ENCODE results near the gene CLEC4M.
"Not testable (repeated sequence)": the region's sequence is repeated elsewhere in the genome, so short reads cannot be mapped to it uniquely, and the experiment has no call there.

The CLEC4M gene

DNA sequence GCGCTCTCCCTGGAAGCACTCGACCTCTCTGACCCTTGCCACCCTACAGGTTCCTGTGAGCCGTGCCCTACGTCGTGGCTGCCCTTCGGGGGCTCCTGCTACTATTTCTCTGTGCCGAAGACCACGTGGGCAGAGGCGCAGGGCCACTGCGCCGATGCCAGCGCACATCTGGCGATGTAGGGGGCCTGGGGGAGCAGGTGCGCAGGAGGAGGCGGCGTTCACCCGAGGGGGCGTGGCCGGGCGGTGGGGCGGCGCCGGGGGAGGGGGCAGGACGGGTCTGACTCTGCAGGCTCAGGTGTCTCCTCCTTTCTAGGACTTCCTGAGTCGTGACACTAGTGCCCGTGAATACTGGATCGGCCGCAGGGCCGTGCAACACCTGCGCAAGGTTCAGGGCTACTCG is 26.4 kb downstream of the CLEC4M start:
- peaks cover 6% of the 10 kb centered on the region; the same call in 1 of the 2 replicates for H3K9me3 ChIP-seq (ENCODE audit: insufficient read depth, low read length)
- H3K27me3 ChIP-seq (ENCODE audit: low read length), result no peaks in the 10 kb centered on the region
- H3K36me3 ChIP-seq (ENCODE audit: low read length), result no peaks in the 10 kb centered on the region
- no peaks in the 10 kb centered on the region for H3F3A ChIP-seq (ENCODE audit: insufficient read depth)
- TF ChIP-seq, protein P1, sequence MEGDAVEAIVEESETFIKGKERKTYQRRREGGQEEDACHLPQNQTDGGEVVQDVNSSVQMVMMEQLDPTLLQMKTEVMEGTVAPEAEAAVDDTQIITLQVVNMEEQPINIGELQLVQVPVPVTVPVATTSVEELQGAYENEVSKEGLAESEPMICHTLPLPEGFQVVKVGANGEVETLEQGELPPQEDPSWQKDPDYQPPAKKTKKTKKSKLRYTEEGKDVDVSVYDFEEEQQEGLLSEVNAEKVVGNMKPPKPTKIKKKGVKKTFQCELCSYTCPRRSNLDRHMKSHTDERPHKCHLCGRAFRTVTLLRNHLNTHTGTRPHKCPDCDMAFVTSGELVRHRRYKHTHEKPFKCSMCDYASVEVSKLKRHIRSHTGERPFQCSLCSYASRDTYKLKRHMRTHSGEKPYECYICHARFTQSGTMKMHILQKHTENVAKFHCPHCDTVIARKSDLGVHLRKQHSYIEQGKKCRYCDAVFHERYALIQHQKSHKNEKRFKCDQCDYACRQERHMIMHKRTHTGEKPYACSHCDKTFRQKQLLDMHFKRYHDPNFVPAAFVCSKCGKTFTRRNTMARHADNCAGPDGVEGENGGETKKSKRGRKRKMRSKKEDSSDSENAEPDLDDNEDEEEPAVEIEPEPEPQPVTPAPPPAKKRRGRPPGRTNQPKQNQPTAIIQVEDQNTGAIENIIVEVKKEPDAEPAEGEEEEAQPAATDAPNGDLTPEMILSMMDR (IDR thresholded peaks at IDR 0.05; ENCODE audit: insufficient read depth, low read length, poor library complexity, severe bottlenecking), result no peak
- TF ChIP-seq EZH2phosphoT487 (conservative IDR thresholded peaks at IDR 0.05; ENCODE audit: low read length), result no peak
- no peaks in the 10 kb centered on the region for H3K79me2 ChIP-seq (ENCODE audit: insufficient read depth, low read length)
- no peak overlapping the region for H3K4me3 ChIP-seq (ENCODE audit: insufficient read depth, low read length, poor library complexity, severe bottlenecking)
- no peak overlapping the region for H3K27ac ChIP-seq (ENCODE audit: low read depth, low read length)
- H3K4me2 ChIP-seq (ENCODE audit: low read depth, low read length, poor library complexity, severe bottlenecking), result no peak overlapping the region
- H3K9ac ChIP-seq (ENCODE audit: low read length), result no peak overlapping the region
- H4K20me1 ChIP-seq (ENCODE audit: low read depth, low read length), result no peaks in the 10 kb centered on the region
- H2AFZ ChIP-seq (ENCODE audit: low read depth, low read length, severe bottlenecking), result no peak overlapping the region
- H3K9me2 ChIP-seq (replicated peaks; ENCODE audit: insufficient read depth, low read length), result no peaks in the 10 kb centered on the region

DNA sequence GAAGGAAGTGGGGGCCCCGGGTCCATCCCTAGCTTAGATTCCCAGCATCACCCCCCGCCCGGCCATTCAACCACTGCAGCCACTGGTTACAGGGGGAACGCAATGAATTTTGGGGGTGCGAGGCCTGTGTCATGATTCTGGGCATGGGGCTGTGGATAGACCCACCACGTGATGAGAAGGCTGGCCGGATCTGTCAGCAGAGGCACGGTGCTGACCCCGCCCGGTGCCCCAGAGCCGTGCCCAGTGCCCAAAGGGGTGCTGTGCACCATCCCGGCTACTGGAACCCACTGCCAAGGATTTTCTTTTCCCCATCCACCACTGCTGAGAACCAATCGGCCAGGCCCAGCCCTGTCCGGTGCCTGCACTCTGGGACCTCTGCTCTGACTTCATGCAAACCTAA is 27.4 kb downstream of the CLEC4M start:
- Histone ChIP-seq H3K79me2 (ENCODE audit: insufficient read depth, low read length) (no peaks in the 10 kb centered on the region), H3K27ac (ENCODE audit: low read depth, low read length) (no peak overlapping the region), H3F3A (ENCODE audit: insufficient read depth) (no peaks in the 10 kb centered on the region), H3K9ac (ENCODE audit: low read length) (no peak overlapping the region), H3K4me3 (ENCODE audit: insufficient read depth, low read length, poor library complexity, severe bottlenecking) (no peak overlapping the region), H3K36me3 (ENCODE audit: low read length) (no peaks in the 10 kb centered on the region), H2AFZ (ENCODE audit: low read depth, low read length, severe bottlenecking) (no peak overlapping the region), H3K27me3 (ENCODE audit: low read length) (no peaks in the 10 kb centered on the region), H3K4me2 (ENCODE audit: low read depth, low read length, poor library complexity, severe bottlenecking) (no peak overlapping the region), H4K20me1 (ENCODE audit: low read depth, low read length) (no peaks in the 10 kb centered on the region), H3K9me2 (replicated peaks; ENCODE audit: insufficient read depth, low read length) (no peaks in the 10 kb centered on the region), H3K9me3 (ENCODE audit: insufficient read depth, low read length) (no peaks in the 10 kb centered on the region)
- no peak for TF ChIP-seq EZH2phosphoT487 (conservative IDR thresholded peaks at IDR 0.05; ENCODE audit: low read length)
- TF ChIP-seq, protein P1 (IDR thresholded peaks at IDR 0.05; ENCODE audit: insufficient read depth, low read length, poor library complexity, severe bottlenecking), result no peak

DNA sequence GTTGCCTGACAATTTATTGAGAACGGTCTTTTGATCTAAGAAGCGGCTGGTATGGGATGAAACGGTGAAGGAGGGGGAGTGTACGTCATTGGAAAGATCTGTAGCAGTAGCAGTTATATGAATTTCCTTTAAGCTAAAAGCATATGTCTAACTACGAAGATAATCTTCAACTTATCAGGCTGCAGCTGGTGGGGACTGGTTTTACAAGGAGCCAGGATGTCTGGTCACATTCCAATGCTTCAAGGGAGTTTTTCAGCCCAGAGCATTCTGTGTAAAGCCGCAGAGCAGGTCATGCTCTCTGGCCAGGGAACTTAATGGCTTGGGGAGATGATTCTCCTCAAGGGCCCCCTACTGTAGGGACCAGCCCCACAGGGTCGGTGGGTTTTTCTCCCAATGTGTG is 29.2 kb downstream of the CLEC4M start:
- Histone ChIP-seq H3K4me3 (ENCODE audit: insufficient read depth, low read length, poor library complexity, severe bottlenecking) (no peak overlapping the region), H3K9me2 (replicated peaks; ENCODE audit: insufficient read depth, low read length) (no peaks in the 10 kb centered on the region), H4K20me1 (ENCODE audit: low read depth, low read length) (no peaks in the 10 kb centered on the region), H2AFZ (ENCODE audit: low read depth, low read length, severe bottlenecking) (no peak overlapping the region), H3K4me2 (ENCODE audit: low read depth, low read length, poor library complexity, severe bottlenecking) (no peak overlapping the region), H3K9me3 (ENCODE audit: insufficient read depth, low read length) (no peaks in the 10 kb centered on the region), H3K36me3 (ENCODE audit: low read length) (no peaks in the 10 kb centered on the region), H3K9ac (ENCODE audit: low read length) (no peak overlapping the region), H3K27me3 (ENCODE audit: low read length) (no peaks in the 10 kb centered on the region), H3K79me2 (ENCODE audit: insufficient read depth, low read length) (no peaks in the 10 kb centered on the region), H3F3A (ENCODE audit: insufficient read depth) (no peaks in the 10 kb centered on the region), H3K27ac (ENCODE audit: low read depth, low read length) (no peak overlapping the region)
- no peak for TF ChIP-seq EZH2phosphoT487 (conservative IDR thresholded peaks at IDR 0.05; ENCODE audit: low read length)
- TF ChIP-seq, protein P1 (IDR thresholded peaks at IDR 0.05; ENCODE audit: insufficient read depth, low read length, poor library complexity, severe bottlenecking), result no peak

DNA sequence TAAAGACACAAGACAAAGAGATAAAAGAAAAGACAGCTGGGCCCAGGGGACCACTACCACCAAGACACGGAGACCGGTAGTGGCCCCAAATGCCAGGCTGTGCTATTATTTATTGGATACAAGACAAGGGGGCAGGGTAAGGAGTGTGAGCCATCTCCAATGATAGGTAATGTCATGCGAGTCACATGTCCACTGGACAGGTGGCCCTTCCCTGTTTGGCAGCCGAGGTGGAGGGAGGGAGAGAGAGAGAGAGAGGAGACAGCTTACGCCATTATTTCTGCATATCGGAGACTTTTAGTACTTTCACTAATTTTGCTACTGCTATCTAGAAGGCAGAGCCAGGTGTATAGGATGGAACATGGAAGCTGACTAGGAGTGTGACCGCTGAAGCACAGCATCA is 29.7 kb downstream of the CLEC4M start:
- H3K9me2 ChIP-seq (replicated peaks; ENCODE audit: insufficient read depth, low read length); H2AFZ ChIP-seq (ENCODE audit: low read depth, low read length, severe bottlenecking); H3K27me3 ChIP-seq (ENCODE audit: low read length); H3K79me2 ChIP-seq (ENCODE audit: insufficient read depth, low read length); H3K9ac ChIP-seq (ENCODE audit: low read length); H3K27ac ChIP-seq (ENCODE audit: low read depth, low read length); H3K36me3 ChIP-seq (ENCODE audit: low read length); H3K4me2 ChIP-seq (ENCODE audit: low read depth, low read length, poor library complexity, severe bottlenecking); H3K9me3 ChIP-seq (ENCODE audit: insufficient read depth, low read length); H4K20me1 ChIP-seq (ENCODE audit: low read depth, low read length); H3F3A ChIP-seq (ENCODE audit: insufficient read depth); H3K4me3 ChIP-seq (ENCODE audit: insufficient read depth, low read length, poor library complexity, severe bottlenecking): not testable (repeated sequence)

All from SU-DHL-6 (cell line).